HPDE6-E6E7 (cell line): ENCODE results near the gene ATP6V1E1.
"Not testable (repeated sequence)": the region's sequence is repeated elsewhere in the genome, so short reads cannot be mapped to it uniquely, and the experiment has no call there.

Experiments used
- DNase-seq: peaks from one replicate; pipeline ENCODE4 v3.0.0; 2011; ENCODE audit warnings: missing footprints; ENCODE audit errors: extremely low spot score

Gene ATP6V1E1

GRCh38 chr22:17628406-17629172 is at the start of gene ATP6V1E1:
ATP6V1E1 (minus strand) TSS chr22:17628749; CDS start chr22:17628635, 114 bp downstream.
- peak; percentile 95 for DNase-seq

GRCh38 chr22:17675584-17675983 is 47.0 kb upstream of the ATP6V1E1 start:
- DNase-seq = no peak

GRCh38 chr22:17674152-17674551 is 45.6 kb upstream of the ATP6V1E1 start:
- no peak for DNase-seq

GRCh38 chr22:17672417-17672991 is 44.0 kb upstream of the ATP6V1E1 start:
- no peak for DNase-seq

- not testable (repeated sequence) for DNase-seq
Observed at GRCh38 chr22:17671521-17672092, 43.1 kb upstream of the ATP6V1E1 start.

- no peak for DNase-seq
Observed at GRCh38 chr22:17665854-17666253, 37.3 kb upstream of the ATP6V1E1 start.

GRCh38 chr22:17665248-17665647 is 36.7 kb upstream of the ATP6V1E1 start:
- DNase-seq = no peak

- DNase-seq = no peak
Observed at GRCh38 chr22:17664414-17665055, 36.0 kb upstream of the ATP6V1E1 start.

GRCh38 chr22:17656870-17657395 is 28.4 kb upstream of the ATP6V1E1 start:
- DNase-seq = no peak

GRCh38 chr22:17655289-17655688 is 26.7 kb upstream of the ATP6V1E1 start:
- no peak for DNase-seq

GRCh38 chr22:17648569-17648968 is 20.0 kb upstream of the ATP6V1E1 start:
- no peak for DNase-seq

- no peak for DNase-seq
Observed at GRCh38 chr22:17647991-17648390, 19.4 kb upstream of the ATP6V1E1 start.

- no peak for DNase-seq
Observed at GRCh38 chr22:17647452-17647851, 18.9 kb upstream of the ATP6V1E1 start.

GRCh38 chr22:17642357-17642756 is 13.8 kb upstream of the ATP6V1E1 start:
- not testable (repeated sequence) for DNase-seq

- DNase-seq = no peak
Observed at GRCh38 chr22:17641269-17641668, 12.7 kb upstream of the ATP6V1E1 start.

GRCh38 chr22:17639247-17639741 is 10.7 kb upstream of the ATP6V1E1 start:
- DNase-seq = peak; percentile 21

- peak; percentile 80 for DNase-seq
Observed at GRCh38 chr22:17638432-17639246, 10.1 kb upstream of the ATP6V1E1 start, which contains the start of gene BCL2L13. BCL2L13 (plus strand) TSS chr22:17638757; CDS start chr22:17655712, 16,955 bp downstream.

- no peak for DNase-seq
Observed at GRCh38 chr22:17638182-17638431, 9.6 kb upstream of the ATP6V1E1 start.

GRCh38 chr22:17637490-17638181 is 9.1 kb upstream of the ATP6V1E1 start:
- no peak for DNase-seq

GRCh38 chr22:17636850-17637249 is 8.3 kb upstream of the ATP6V1E1 start:
- DNase-seq = not testable (repeated sequence)

GRCh38 chr22:17634696-17635095 is 6.1 kb upstream of the ATP6V1E1 start:
- no peak for DNase-seq
